Measurements from ENCODE around the gene GALNT2.

Gene GALNT2

GRCh38 chr1:230300322-230301301, 233.6 kb downstream of the GALNT2 start:
- Histone ChIP-seq H3K4me1 (ENCODE audit: control insufficient read depth in 1 of 2, insufficient read depth in 2 of 2, low read length in 2 of 2) (peaks cover 0 to 2% of the 10 kb centered on the region in 2 experiments), H2BK5ac (ENCODE audit: low read depth, low read length, poor library complexity) (no peak overlapping the region), H4K91ac (ENCODE audit: low read depth, low read length) (no peak overlapping the region), H2BK120ac (ENCODE audit: insufficient read depth, low read length, poor library complexity) (no peak overlapping the region), H3K36me3 (ENCODE audit: control insufficient read depth in 1 of 2, insufficient read depth in 2 of 2, low read length in 2 of 2) (no peaks in the 10 kb centered on the region), H2AFZ (ENCODE audit: insufficient read depth, low read length, poor library complexity) (no peak overlapping the region), H3K14ac (ENCODE audit: low read length) (no peak overlapping the region), H3K23ac (ENCODE audit: low read length) (no peak overlapping the region), H3K4me2 (ENCODE audit: low read length) (no peak overlapping the region), H3K79me2 (ENCODE audit: control insufficient read depth, insufficient read depth, low read length, poor library complexity) (no peaks in the 10 kb centered on the region), H3K27ac (ENCODE audit: low read depth, low read length) (no peak overlapping the region), H4K8ac (ENCODE audit: low read depth, low read length) (no peak overlapping the region), H3K9me3 (ENCODE audit: insufficient read depth, low read depth, low read length) (peaks cover 1% of the 10 kb centered on the region), H2AK5ac (ENCODE audit: low read length) (no peak overlapping the region), H3K4me3 (ENCODE audit: low read depth, low read length) (no peak overlapping the region), H3K27me3 (ENCODE audit: insufficient read depth, low read length) (no peaks in the 10 kb centered on the region), H3K9ac (ENCODE audit: low read length) (no peak overlapping the region), H4K12ac (ENCODE audit: low read depth, low read length) (no peak overlapping the region), H3K18ac (ENCODE audit: low read length) (no peak overlapping the region), H3K79me1 (ENCODE audit: low read length) (no peaks in the 10 kb centered on the region), H2BK12ac (ENCODE audit: low read length) (no peak overlapping the region), H3K4ac (ENCODE audit: low read depth, low read length) (no peak overlapping the region)
- no peak for DNase-seq
- WGBS (ENCODE audit: extremely low coverage, insufficient coverage, insufficient read length): no CpG with 5 or more reads among the region's 26 CpGs

- Histone ChIP-seq H3K79me1 (ENCODE audit: low read length) (no peaks in the 10 kb centered on the region), H2BK5ac (ENCODE audit: low read depth, low read length, poor library complexity) (no peak overlapping the region), H3K36me3 (ENCODE audit: control insufficient read depth in 1 of 2, insufficient read depth in 2 of 2, low read length in 2 of 2) (no peaks in the 10 kb centered on the region), H2BK12ac (ENCODE audit: low read length) (no peak overlapping the region), H3K14ac (ENCODE audit: low read length) (no peak overlapping the region), H3K27ac (ENCODE audit: low read depth, low read length) (no peak overlapping the region), H3K18ac (ENCODE audit: low read length) (no peak overlapping the region), H4K8ac (ENCODE audit: low read depth, low read length) (no peak overlapping the region), H3K27me3 (ENCODE audit: insufficient read depth, low read length) (no peaks in the 10 kb centered on the region), H2AFZ (ENCODE audit: insufficient read depth, low read length, poor library complexity) (no peak overlapping the region), H4K12ac (ENCODE audit: low read depth, low read length) (no peak overlapping the region), H2AK5ac (ENCODE audit: low read length) (no peak overlapping the region), H3K4ac (ENCODE audit: low read depth, low read length) (no peak overlapping the region), H3K23ac (ENCODE audit: low read length) (no peak overlapping the region), H3K4me1 (ENCODE audit: control insufficient read depth in 1 of 2, insufficient read depth in 2 of 2, low read length in 2 of 2) (peaks cover 0 to 2% of the 10 kb centered on the region in 2 experiments), H3K4me2 (ENCODE audit: low read length) (no peak overlapping the region), H2BK120ac (ENCODE audit: insufficient read depth, low read length, poor library complexity) (no peak overlapping the region), H3K79me2 (ENCODE audit: control insufficient read depth, insufficient read depth, low read length, poor library complexity) (no peaks in the 10 kb centered on the region), H3K4me3 (ENCODE audit: low read depth, low read length) (no peak overlapping the region), H3K9ac (ENCODE audit: low read length) (no peak overlapping the region), H4K91ac (ENCODE audit: low read depth, low read length) (no peak overlapping the region), H3K9me3 (ENCODE audit: insufficient read depth, low read depth, low read length) (peaks cover 1% of the 10 kb centered on the region)
- no peak for DNase-seq
- WGBS (ENCODE audit: extremely low coverage, insufficient coverage, insufficient read length): no CpG with 5 or more reads among the region's 8 CpGs
These were observed 234.3 kb downstream of the GALNT2 start for GRCh38 chr1:230301322-230301721.

- no CpG with 5 or more reads among the region's 6 CpGs for WGBS (ENCODE audit: extremely low coverage, insufficient coverage, insufficient read length)
- DNase-seq: no peak
These were observed 234.8 kb downstream of the GALNT2 start for GRCh38 chr1:230301822-230302221.

GRCh38 chr1:230303069-230303468, 236.0 kb downstream of the GALNT2 start:
- Histone ChIP-seq H3K4ac (ENCODE audit: low read depth, low read length) (no peak overlapping the region), H3K27me3 (ENCODE audit: insufficient read depth, low read length) (no peaks in the 10 kb centered on the region), H3K36me3 (ENCODE audit: control insufficient read depth in 1 of 2, insufficient read depth in 2 of 2, low read length in 2 of 2) (no peaks in the 10 kb centered on the region), H3K18ac (ENCODE audit: low read length) (no peak overlapping the region), H3K4me2 (ENCODE audit: low read length) (no peak overlapping the region), H2BK12ac (ENCODE audit: low read length) (no peak overlapping the region), H3K79me1 (ENCODE audit: low read length) (no peaks in the 10 kb centered on the region), H2BK5ac (ENCODE audit: low read depth, low read length, poor library complexity) (no peak overlapping the region), H3K4me3 (ENCODE audit: low read depth, low read length) (no peak overlapping the region), H2AK5ac (ENCODE audit: low read length) (no peak overlapping the region), H3K27ac (ENCODE audit: low read depth, low read length) (no peak overlapping the region), H4K8ac (ENCODE audit: low read depth, low read length) (no peak overlapping the region), H4K91ac (ENCODE audit: low read depth, low read length) (no peak overlapping the region), H3K9me3 (ENCODE audit: insufficient read depth, low read depth, low read length) (peaks cover 1% of the 10 kb centered on the region), H3K79me2 (ENCODE audit: control insufficient read depth, insufficient read depth, low read length, poor library complexity) (no peaks in the 10 kb centered on the region), H3K23ac (ENCODE audit: low read length) (no peak overlapping the region), H2BK120ac (ENCODE audit: insufficient read depth, low read length, poor library complexity) (no peak overlapping the region), H3K14ac (ENCODE audit: low read length) (no peak overlapping the region), H4K12ac (ENCODE audit: low read depth, low read length) (no peak overlapping the region), H2AFZ (ENCODE audit: insufficient read depth, low read length, poor library complexity) (no peak overlapping the region), H3K4me1 (ENCODE audit: control insufficient read depth in 1 of 2, insufficient read depth in 2 of 2, low read length in 2 of 2) (peaks cover 0 to 2% of the 10 kb centered on the region in 2 experiments), H3K9ac (ENCODE audit: low read length) (no peak overlapping the region)
- no peak for DNase-seq
- WGBS (ENCODE audit: extremely low coverage, insufficient coverage, insufficient read length): no CpG with 5 or more reads among the region's 6 CpGs

More at GRCh38 chr1:230301822-230302221, 234.8 kb downstream of the GALNT2 start:
- no peak overlapping the region for H3K4ac ChIP-seq (ENCODE audit: low read depth, low read length)
- no peak overlapping the region for H3K14ac ChIP-seq (ENCODE audit: low read length)
- peaks cover 0 to 2% of the 10 kb centered on the region in 2 experiments for H3K4me1 ChIP-seq (ENCODE audit: control insufficient read depth in 1 of 2, insufficient read depth in 2 of 2, low read length in 2 of 2)
- peaks cover 1% of the 10 kb centered on the region for H3K9me3 ChIP-seq (ENCODE audit: insufficient read depth, low read depth, low read length)
- no peak overlapping the region for H2AFZ ChIP-seq (ENCODE audit: insufficient read depth, low read length, poor library complexity)
- H3K23ac ChIP-seq (ENCODE audit: low read length): no peak overlapping the region
- no peak overlapping the region for H2BK5ac ChIP-seq (ENCODE audit: low read depth, low read length, poor library complexity)
- no peak overlapping the region for H4K91ac ChIP-seq (ENCODE audit: low read depth, low read length)
- H4K8ac ChIP-seq (ENCODE audit: low read depth, low read length): no peak overlapping the region
- no peaks in the 10 kb centered on the region for H3K79me1 ChIP-seq (ENCODE audit: low read length)
- no peak overlapping the region for H2AK5ac ChIP-seq (ENCODE audit: low read length)
- no peak overlapping the region for H2BK12ac ChIP-seq (ENCODE audit: low read length)
- no peak overlapping the region for H3K4me2 ChIP-seq (ENCODE audit: low read length)
- no peaks in the 10 kb centered on the region for H3K36me3 ChIP-seq (ENCODE audit: control insufficient read depth in 1 of 2, insufficient read depth in 2 of 2, low read length in 2 of 2)
- H3K18ac ChIP-seq (ENCODE audit: low read length): no peak overlapping the region
- H3K4me3 ChIP-seq (ENCODE audit: low read depth, low read length): no peak overlapping the region
- no peak overlapping the region for H4K12ac ChIP-seq (ENCODE audit: low read depth, low read length)
- no peaks in the 10 kb centered on the region for H3K79me2 ChIP-seq (ENCODE audit: control insufficient read depth, insufficient read depth, low read length, poor library complexity)
- H3K9ac ChIP-seq (ENCODE audit: low read length): no peak overlapping the region
- H3K27me3 ChIP-seq (ENCODE audit: insufficient read depth, low read length): no peaks in the 10 kb centered on the region
- no peak overlapping the region for H3K27ac ChIP-seq (ENCODE audit: low read depth, low read length)
- no peak overlapping the region for H2BK120ac ChIP-seq (ENCODE audit: insufficient read depth, low read length, poor library complexity)

All from trophoblast cell (in vitro differentiated cells and primary cell).